ENCODE data around the gene ODR4.

DNA sequence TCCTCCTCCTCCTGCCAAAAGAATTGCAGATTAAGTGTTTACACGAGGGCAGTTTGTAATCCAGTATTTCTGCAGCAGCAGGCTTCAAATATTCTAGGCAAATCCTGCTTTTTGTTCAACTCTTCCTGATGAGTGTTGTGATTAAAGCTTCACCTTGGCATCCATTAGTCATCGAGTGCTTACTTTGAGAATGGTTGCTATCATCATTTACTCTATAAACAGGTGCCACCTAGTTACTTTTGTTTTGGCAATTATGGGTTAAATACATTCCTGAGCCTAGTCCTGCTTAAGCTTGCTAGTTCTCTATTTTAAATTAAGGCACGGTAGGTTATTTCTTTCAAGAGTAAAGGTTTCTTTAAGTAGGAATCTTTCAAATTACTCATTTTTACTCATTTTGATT is 64.9 kb downstream of the ODR4 start:
- TF ChIP-seq, protein P1, sequence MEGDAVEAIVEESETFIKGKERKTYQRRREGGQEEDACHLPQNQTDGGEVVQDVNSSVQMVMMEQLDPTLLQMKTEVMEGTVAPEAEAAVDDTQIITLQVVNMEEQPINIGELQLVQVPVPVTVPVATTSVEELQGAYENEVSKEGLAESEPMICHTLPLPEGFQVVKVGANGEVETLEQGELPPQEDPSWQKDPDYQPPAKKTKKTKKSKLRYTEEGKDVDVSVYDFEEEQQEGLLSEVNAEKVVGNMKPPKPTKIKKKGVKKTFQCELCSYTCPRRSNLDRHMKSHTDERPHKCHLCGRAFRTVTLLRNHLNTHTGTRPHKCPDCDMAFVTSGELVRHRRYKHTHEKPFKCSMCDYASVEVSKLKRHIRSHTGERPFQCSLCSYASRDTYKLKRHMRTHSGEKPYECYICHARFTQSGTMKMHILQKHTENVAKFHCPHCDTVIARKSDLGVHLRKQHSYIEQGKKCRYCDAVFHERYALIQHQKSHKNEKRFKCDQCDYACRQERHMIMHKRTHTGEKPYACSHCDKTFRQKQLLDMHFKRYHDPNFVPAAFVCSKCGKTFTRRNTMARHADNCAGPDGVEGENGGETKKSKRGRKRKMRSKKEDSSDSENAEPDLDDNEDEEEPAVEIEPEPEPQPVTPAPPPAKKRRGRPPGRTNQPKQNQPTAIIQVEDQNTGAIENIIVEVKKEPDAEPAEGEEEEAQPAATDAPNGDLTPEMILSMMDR (conservative IDR thresholded peaks at IDR 0.05; ENCODE audit: low read depth, low read length), result no peak
- TF ChIP-seq EZH2 (IDR thresholded peaks at IDR 0.05; ENCODE audit: low read length, unreplicated experiment) (no peak), EZH2phosphoT487 (IDR thresholded peaks at IDR 0.05; ENCODE audit: borderline replicate concordance, low read length) (no peak)

Measured in PC-3 (cell line).